MG63 (cell line): Measurements from ENCODE around the gene ARSJ. TPM values are rescaled to one million over a fixed set of nuclear protein-coding genes. Genes with fewer than 3 reads are reported as not detected.

Experiments
- DNase-seq: peaks from one replicate; pipeline ENCODE4 v3.0.0-alpha.2; 2020
- H3K27me3 ChIP-seq: fragments of 250-450 bp; sonication (Bioruptor Pico); 2 replicates; pipeline ENCODE4 v1.5.1; 2020; ENCODE audit warnings: mild to moderate bottlenecking, moderate library complexity
- H3K36me3 ChIP-seq: fragments of 250-450 bp; sonication (Bioruptor Pico); 2 replicates; pipeline ENCODE4 v1.5.1; 2020; ENCODE audit warnings: mild to moderate bottlenecking, moderate library complexity
- H3K4me3 ChIP-seq: fragments of 250-450 bp; sonication (Bioruptor Pico); 2 replicates; pipeline ENCODE4 v1.5.1; 2020; ENCODE audit warnings: mild to moderate bottlenecking, moderate library complexity
- H3K9me3 ChIP-seq: fragments of 250-450 bp; sonication (Bioruptor Pico); 2 replicates; pipeline ENCODE4 v1.5.1; 2020; ENCODE audit warnings: mild to moderate bottlenecking, moderate library complexity
- total RNA-seq: library from RNA; depleted of rRNA; stranded (reverse); fragments of >200 nt; shearing (Covaris generic); gene quantifications from 2 replicates; pipeline ENCODE4 v1.2.3, GENCODE V29; 2014; ENCODE audit warnings: low replicate concordance

The ARSJ gene
- total RNA-seq, 1 experiment from 2014 or later = 41.8 TPM

DNA sequence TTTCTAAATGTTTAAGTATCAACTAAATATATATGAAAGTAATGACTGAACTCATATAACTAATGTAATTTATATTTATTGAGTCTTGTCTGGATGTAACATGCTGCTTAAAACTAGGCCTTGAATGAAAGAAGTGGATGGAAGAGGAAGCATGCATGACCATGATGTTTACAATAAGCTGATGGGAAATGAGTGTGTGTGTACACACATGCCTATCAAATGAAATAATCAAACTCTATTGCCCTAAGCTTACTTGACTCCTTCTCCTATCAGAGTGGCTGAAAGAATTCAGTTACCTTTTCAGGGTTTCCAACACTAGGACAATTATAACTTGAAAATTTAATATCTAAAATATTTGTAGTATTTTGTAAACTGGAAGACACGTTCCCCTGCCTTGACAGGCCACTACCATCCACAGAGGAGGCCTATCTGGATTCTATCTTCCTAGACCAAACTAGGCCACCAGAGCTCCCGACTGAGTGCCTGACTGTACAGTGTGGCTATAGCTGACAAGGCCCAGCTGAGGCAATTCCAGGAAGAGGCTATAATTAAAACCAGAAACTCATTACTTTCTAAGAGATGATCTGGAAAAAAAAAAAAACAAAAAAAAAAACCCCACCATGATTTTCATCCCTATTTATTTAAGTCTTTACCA lies 7.6 kb downstream of the ARSJ start:
- Histone ChIP-seq H3K36me3 (peaks cover 95% of the 10 kb centered on the region), H3K27me3 (no peaks in the 10 kb centered on the region), H3K4me3 (no peak overlapping the region), H3K9me3 (no peaks in the 10 kb centered on the region)
- no peak for DNase-seq

DNA sequence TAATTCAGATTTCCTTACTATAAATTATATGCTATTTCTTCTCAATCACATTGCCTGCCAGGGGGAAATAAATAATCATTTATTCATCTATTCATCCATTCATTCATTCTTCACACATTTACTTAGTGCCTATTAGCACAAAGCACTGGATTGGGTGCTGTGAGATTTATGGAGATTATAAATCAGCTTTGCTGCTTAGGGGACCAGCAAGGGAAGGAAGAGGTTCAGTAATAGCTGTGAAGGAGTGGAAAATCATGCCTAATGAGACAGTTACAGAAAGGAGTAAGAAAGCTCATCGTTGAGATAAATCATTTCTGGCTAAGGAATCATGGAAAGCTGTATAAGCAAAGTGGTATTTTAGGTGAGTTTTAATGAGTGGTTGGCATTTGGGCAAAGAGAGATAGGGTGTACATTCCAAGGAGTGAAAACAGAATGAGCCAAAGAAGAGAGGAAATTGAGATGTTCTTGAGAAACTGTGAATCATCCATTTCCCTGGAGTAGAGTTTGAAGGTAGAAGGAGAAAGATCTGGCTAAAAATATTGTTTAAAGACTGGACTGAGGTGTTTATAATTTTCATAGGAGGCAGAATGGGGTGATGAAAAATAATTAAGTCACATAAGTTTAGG lies 9.6 kb downstream of the ARSJ start:
- Histone ChIP-seq H3K27me3 (no peaks in the 10 kb centered on the region), H3K4me3 (no peak overlapping the region), H3K9me3 (no peaks in the 10 kb centered on the region), H3K36me3 (peaks cover 89% of the 10 kb centered on the region)
- no peak for DNase-seq

DNA sequence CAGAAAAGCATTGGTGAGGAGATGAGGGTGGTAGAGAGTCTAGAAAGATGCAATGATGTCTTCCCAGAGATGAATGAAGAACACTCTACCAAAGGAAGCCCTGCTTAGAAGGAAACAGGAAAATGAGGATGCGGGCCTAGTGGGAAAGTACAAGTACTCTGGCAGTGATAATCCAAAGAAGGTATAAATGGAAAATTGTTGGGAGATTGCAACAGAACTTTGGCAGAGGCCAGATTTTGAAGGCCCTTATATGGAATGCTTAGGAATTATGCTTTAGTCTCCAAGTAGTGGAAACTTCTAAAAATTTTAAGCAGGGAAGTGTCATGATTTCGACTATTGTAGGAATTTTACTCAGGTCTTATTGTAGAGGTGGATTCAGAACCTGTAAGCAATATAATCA lies 11.0 kb downstream of the ARSJ start:
- Histone ChIP-seq H3K4me3 (no peak overlapping the region), H3K9me3 (no peaks in the 10 kb centered on the region), H3K27me3 (no peaks in the 10 kb centered on the region), H3K36me3 (peaks cover 89% of the 10 kb centered on the region)
- DNase-seq = no peak

DNA sequence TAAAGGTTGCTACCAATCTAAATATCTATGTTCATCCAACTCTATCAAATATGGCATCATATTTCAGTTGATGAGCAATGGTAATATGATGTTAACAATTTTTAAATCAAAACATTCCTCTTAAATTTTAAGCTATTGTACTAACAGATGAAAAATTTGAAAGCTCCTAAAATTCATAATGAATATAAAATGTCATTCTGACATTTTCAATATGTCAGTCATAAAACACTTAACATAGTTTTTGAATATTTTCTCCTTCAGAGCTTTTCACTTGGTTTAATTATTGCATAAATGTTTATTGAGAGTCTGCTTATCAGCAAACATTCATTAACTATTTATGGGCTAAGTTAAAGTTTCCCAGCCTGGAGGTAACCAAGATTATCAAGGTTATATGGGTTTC lies 11.8 kb downstream of the ARSJ start:
- Histone ChIP-seq H3K36me3 (peaks cover 88% of the 10 kb centered on the region), H3K4me3 (no peak overlapping the region)

DNA sequence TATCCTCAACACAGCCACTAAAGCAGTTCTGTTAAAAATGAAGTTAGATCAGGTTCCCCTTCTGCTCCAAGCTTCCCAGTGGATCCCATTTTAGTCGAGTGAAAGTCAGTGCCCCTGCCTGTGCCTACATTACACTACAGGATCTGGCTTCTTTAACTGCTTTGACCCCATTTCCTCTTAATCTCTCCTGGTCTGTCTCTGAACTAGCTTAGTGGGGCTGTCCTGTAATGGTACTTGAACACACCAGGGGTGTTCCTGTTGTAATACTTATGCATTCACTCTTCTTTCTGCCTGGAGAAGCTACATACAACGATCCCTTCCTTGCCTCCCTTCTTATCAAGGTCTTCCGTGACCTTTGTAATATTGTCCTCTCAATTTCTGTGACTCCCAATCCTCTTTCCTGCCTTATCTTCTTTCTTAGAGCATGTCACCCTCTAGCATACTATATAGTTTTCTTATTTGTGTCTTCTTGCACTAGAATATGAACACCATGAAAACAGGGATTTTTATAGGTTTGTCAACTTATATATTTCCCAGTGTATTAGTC lies 16.7 kb downstream of the ARSJ start:
- Histone ChIP-seq H3K9me3 (no peaks in the 10 kb centered on the region), H3K4me3 (no peak overlapping the region), H3K27me3 (no peaks in the 10 kb centered on the region), H3K36me3 (peaks cover 72% of the 10 kb centered on the region)
- no peak for DNase-seq

More for the DNA sequence above, 11.8 kb downstream of the ARSJ start:
- Histone ChIP-seq H3K27me3 (no peaks in the 10 kb centered on the region), H3K9me3 (no peaks in the 10 kb centered on the region)
- DNase-seq = no peak

DNA sequence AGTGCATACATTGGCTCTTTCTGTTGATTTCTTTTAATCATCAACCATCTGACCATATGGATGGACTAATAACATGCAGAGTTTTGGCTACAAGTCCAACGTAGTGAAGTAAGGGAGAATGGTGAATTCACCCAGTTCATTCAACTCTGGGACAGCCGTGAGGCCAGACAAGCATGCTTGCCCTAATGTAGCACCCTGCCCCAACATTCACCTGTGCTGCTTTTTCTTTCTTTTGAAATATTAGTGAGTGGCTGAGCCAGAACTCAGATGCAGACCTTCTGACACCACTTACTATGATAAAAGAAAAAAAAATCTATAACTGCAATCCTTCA lies 17.5 kb downstream of the ARSJ start:
- no peaks in the 10 kb centered on the region for H3K27me3 ChIP-seq
- no peak for DNase-seq
- no peak overlapping the region for H3K4me3 ChIP-seq
- peaks cover 72% of the 10 kb centered on the region for H3K36me3 ChIP-seq
- H3K9me3 ChIP-seq = no peaks in the 10 kb centered on the region

DNA sequence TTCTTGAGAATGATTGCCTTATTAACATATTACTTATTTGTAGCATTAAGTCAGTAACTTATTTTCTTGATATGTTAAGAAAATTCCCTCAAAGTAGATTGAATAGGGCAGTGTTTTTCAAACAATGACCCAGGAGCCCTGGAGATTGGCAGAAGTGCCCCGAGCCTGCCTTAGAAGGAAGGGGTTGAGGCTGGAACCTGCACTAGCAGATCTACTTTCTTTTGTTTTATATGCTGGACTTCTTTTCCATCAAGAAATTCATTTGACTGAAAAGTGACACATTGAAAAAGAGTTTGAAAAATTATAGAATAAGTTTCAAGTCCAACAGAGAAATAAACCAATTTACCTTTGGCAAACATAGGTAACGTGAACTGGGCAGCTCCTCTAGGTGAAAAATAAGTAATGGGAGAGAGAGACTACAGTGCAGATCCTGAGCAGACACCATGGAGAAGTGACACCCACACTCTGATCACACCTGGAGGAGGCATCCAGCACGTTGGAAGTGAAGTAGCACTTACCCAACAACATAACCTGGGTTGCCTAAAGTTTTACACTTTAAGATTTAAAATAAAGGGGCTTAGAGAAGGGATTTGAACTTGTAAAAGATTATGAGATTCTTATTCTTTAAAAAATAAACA lies 18.6 kb downstream of the ARSJ start:
- no peaks in the 10 kb centered on the region for H3K9me3 ChIP-seq
- H3K4me3 ChIP-seq = no peak overlapping the region
- no peak for DNase-seq
- H3K36me3 ChIP-seq = peaks cover 73% of the 10 kb centered on the region
- H3K27me3 ChIP-seq = no peaks in the 10 kb centered on the region

DNA sequence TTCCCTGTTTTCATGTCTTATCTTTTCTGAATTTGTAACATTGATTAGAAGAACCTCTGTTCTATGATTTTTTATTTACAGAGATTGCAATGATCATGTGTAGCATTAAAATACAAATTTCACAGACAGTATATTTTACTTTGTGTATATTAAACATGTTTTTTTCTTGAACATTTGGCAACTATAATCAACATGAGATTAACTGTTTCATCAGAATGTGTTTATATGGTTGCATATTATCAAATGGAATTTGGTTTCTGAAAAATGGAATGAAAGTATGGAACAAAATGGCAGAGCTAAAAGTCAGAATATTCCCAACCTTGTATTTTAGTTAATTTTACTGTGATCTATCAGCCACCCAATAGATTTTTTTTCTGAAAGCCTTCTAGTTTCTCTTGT lies 19.9 kb downstream of the ARSJ start:
- Histone ChIP-seq H3K27me3 (no peaks in the 10 kb centered on the region), H3K36me3 (peaks cover 76% of the 10 kb centered on the region), H3K4me3 (peak overlapping the region; percentile 15; the same call in 1 of the 2 replicates), H3K9me3 (no peaks in the 10 kb centered on the region)
- DNase-seq = no peak

DNA sequence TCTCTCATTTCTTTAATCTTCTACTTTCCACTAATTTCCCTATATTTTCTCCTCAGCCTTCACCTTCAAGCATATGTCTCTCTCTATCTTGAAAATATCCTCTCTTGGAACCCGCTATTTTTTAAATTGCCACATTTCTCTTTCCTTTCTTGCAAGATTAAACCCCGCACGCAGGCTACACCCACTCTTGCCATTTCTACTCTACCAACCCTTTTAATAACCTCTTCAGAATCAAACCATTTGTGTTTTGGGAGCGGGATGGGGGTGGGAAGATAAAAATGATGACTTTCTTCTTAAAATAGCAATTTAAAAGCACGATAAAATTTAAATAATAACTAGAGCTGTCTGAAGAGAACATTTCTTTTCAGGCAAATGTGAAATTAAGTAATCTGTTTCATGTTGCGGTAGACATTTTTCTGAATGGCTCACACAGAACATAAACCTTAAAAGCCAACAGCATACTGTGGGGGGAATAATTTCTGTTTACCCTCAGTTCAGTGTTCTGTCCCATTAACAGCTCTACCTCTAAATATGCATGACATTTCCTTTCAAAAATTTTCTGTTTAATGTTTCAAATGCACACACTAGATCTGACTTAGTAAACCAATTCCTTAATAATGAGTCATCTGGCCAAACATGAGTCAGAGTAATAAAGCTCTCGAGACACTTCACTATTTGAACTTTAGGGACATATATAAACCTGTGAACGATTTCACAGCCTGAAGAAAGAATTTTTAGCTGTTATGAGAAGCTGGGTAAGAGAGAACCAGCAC lies 20.5 kb downstream of the ARSJ start:
- H3K36me3 ChIP-seq = peaks cover 76% of the 10 kb centered on the region
- no peak for DNase-seq
- H3K27me3 ChIP-seq = no peaks in the 10 kb centered on the region
- peak overlapping the region; percentile 15 for H3K4me3 ChIP-seq
- H3K9me3 ChIP-seq = no peaks in the 10 kb centered on the region

DNA sequence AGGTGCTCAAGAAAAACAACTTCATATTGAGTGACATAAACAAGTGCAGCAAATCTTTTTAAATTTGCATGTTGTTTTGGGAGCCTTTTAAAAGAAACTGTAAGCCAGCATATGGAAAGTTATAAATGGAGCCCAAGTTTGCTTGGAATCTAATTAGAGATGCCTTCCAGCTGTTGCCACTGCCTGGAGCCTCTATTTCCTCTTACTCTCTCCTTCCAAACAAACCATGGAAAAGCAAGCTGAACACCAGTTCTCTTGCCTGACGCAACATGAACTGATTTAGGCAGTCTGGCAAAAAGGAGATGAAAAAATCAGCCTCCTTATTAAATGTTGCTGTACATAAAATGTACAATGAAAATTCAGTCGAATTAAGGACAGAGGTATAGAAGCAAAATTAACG lies 21.5 kb downstream of the ARSJ start:
- H3K36me3 ChIP-seq = peaks cover 76% of the 10 kb centered on the region
- no peak overlapping the region for H3K4me3 ChIP-seq
- H3K9me3 ChIP-seq = no peaks in the 10 kb centered on the region
- no peak for DNase-seq
- no peaks in the 10 kb centered on the region for H3K27me3 ChIP-seq

DNA sequence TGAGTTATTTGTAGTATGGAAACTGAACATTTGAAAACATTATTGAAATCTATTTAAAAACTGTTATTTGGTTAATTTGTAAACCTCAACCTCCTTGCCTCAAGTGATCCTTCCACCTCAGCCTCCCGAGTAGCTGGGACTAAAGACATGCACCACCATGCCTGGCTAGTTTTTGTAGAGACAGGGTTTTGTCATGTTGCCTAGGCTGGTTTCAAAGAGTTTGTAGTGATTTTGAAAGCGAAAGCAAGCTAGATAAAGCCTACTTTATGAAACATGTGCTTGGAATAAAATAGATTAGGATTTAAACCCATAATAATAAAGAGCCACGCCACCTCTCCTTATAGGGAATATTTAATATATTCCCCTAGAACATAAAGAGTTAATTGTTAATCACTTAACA lies 23.5 kb downstream of the ARSJ start:
- Histone ChIP-seq H3K36me3 (peaks cover 85% of the 10 kb centered on the region), H3K9me3 (no peaks in the 10 kb centered on the region), H3K4me3 (no peak overlapping the region), H3K27me3 (no peaks in the 10 kb centered on the region)
- no peak for DNase-seq

DNA sequence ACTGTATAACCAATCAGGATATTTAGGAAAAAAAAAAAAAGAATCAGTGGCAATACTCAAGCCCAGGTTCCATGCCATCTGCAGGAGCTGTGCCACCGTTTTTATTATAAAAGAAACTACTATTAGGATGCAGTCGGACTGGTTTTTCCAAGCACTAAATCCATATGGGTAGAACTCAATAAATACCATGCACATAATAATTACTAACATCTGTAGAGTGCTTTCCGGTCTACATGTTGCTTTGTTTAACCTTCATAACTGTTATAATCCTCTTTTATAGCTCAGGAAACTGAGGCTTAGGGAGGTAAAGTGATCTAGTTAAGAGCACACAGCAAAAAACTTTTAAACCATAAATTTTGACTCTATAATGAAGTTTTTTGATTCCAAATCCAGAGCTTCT lies 24.0 kb downstream of the ARSJ start:
- no peaks in the 10 kb centered on the region for H3K9me3 ChIP-seq
- no peak for DNase-seq
- H3K4me3 ChIP-seq = no peak overlapping the region
- no peaks in the 10 kb centered on the region for H3K27me3 ChIP-seq
- H3K36me3 ChIP-seq = peaks cover 86% of the 10 kb centered on the region

DNA sequence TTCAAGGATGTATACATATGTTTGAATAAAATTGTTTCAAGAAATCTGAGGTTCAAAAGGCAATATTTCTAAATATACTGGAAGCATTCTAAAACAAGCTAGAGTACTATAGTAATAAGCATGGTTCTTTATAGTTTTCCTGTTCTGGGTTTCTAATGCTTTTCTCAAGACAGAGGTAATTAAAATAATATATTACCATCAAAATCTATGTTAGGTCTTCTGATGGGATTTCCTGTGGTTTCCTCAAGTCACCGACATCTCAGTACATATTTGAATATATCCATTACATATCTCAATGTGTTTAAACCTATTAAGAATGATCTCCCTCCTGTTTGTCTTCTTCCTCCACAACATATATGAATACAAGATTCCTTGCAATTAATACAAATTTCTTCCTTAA lies 25.6 kb downstream of the ARSJ start:
- H3K36me3 ChIP-seq = peaks cover 87% of the 10 kb centered on the region
- H3K9me3 ChIP-seq = no peaks in the 10 kb centered on the region

DNA sequence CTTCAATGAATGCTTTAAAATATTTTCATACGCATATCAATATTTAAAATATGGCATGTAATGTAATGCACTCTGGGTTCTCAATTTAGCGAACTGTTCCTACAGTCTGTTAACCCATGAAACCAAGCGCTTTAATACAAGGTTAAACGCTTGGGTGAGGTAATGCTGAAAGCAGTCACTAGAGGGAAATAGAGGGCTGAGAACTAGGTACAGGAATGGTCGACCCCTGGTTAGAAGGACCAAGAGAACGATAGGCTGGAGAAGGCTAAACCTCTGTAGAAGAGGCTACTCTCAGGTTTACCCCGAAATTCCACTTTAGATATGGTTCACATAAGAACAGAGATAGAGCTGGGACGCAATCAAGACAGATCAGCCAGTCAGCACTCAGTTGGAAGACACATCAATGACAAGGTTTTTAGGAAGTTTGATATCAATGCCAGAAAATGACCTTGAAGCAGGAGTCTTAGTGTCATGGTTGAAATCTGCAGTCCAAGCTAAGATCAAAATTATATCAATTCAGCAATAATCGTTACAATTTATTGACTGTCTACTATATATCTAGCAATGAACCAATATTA lies 26.9 kb downstream of the ARSJ start:
- Histone ChIP-seq H3K27me3 (no peaks in the 10 kb centered on the region), H3K4me3 (no peak overlapping the region), H3K36me3 (peaks cover 85% of the 10 kb centered on the region), H3K9me3 (no peaks in the 10 kb centered on the region)
- DNase-seq = no peak

More for the DNA sequence above, 25.6 kb downstream of the ARSJ start:
- Histone ChIP-seq H3K4me3 (no peak overlapping the region), H3K27me3 (no peaks in the 10 kb centered on the region)
- no peak for DNase-seq

DNA sequence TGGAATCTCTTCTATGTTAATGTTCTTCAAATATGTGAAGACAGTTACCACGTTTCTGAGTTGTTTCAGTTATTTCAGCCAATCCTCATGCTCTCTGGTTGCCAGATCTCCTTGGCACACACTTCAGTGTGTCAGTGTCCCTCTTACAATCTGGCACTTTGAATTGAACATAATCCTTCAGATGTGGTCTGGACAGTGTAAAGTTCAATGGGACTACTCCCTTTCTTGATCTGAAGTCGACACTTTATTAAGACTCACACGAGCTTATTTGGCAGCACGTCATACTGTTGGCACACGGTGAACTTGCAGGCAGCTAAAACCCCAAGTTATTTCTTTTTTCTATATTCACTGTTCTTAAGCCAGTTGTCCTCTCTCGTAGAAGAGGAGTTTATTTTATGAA lies 28.2 kb downstream of the ARSJ start:
- Histone ChIP-seq H3K36me3 (peaks cover 78% of the 10 kb centered on the region), H3K27me3 (no peaks in the 10 kb centered on the region), H3K9me3 (no peaks in the 10 kb centered on the region), H3K4me3 (no peak overlapping the region)
- peak; percentile 76 for DNase-seq

DNA sequence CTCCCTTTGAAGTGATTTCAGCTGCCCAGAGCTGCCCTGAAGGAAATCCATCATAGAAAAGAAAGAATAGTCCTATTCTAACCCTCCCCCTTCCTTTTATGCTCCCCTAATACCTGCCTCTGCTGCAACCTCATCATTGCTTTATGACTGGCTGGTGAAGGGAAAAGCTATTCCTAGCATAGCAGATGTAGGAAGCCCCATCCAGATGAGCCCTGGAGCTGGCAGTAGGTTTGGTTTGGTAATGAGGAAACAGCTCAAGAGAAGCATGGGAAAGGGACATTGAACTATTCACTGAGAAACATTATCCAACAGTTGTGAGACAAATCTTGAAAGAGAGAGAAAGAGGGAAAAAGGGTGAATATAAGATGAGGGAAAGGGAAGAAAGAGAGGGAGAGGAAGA lies 29.2 kb downstream of the ARSJ start:
- peaks cover 72% of the 10 kb centered on the region for H3K36me3 ChIP-seq
- H3K9me3 ChIP-seq = no peaks in the 10 kb centered on the region
- no peaks in the 10 kb centered on the region for H3K27me3 ChIP-seq
- no peak overlapping the region for H3K4me3 ChIP-seq
- no peak for DNase-seq

DNA sequence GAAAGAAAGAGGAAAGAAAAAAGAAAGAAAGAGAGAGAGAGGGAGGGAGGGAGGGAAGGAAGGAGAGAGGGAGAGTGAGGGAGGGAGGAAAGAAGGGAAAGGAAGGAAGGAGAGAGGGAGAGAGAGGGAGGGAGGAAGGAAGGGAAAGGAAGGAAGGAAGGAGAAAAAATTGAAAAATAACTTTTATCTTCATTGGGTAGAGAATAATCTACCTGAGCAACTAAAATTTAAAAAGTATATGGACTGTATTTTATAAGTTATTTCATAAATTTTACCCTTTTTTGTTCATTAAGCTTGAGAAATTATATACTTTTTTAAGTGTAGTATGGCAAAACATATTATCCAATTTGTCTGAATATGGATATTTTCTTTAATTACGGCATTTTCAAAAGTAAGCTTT lies 32.0 kb downstream of the ARSJ start:
- Histone ChIP-seq H3K27me3 (no peaks in the 10 kb centered on the region), H3K9me3 (no peaks in the 10 kb centered on the region), H3K36me3 (peaks cover 52% of the 10 kb centered on the region), H3K4me3 (no peak overlapping the region)
- no peak for DNase-seq
